CD4-positive, CD25-positive, alpha-beta regulatory T cell (primary cell): ENCODE measurements around the gene KCNC4. TPM values are rescaled to one million over a fixed set of nuclear protein-coding genes. Genes with fewer than 3 reads are reported as not detected.

Experiments
- ATAC-seq, 2 donors: fragments of 150-1000 bp; cut with Tn5 transposase; one replicate each; pipeline ENCODE4 v1.10.0; 2021; ENCODE audit warnings: low read depth in 2 of 2, moderate number of reproducible peaks in 2 of 2, moderate library complexity in 1 of 2
- DNase-seq, 3 donors: peaks; one replicate each; pipeline versions ENCODE4 v3.0.0 to v3.0.0-alpha.2; 2012 to 2022; ENCODE audit warnings: mixed read lengths in 1 of 3
- H3K27ac ChIP-seq: one replicate; pipeline ENCODE4 v1.7.0; 2013; ENCODE audit warnings: mild to moderate bottlenecking, low read length; ENCODE audit not compliant: insufficient read depth, poor library complexity, severe bottlenecking
- H3K27me3 ChIP-seq: one replicate; pipeline ENCODE4 v1.7.0; 2013; ENCODE audit warnings: low read length; ENCODE audit not compliant: control insufficient read depth, insufficient read depth
- H3K36me3 ChIP-seq: one replicate; pipeline ENCODE4 v1.7.0; 2013; ENCODE audit warnings: mild to moderate bottlenecking, low read length, moderate library complexity; ENCODE audit not compliant: control insufficient read depth, insufficient read depth
- H3K4me1 ChIP-seq: 2 replicates; pipeline ENCODE4 v1.7.0; 2013; ENCODE audit warnings: mild to moderate bottlenecking, low read length; ENCODE audit not compliant: insufficient read depth, control insufficient read depth, poor library complexity, severe bottlenecking
- H3K4me3 ChIP-seq: one replicate; pipeline ENCODE4 v1.7.0; 2013; ENCODE audit warnings: low read depth, mild to moderate bottlenecking, low read length, moderate library complexity
- H3K9me3 ChIP-seq, 2 experiments: 1 replicate in 1 of 2; 2 replicates in 1 of 2; pipeline ENCODE4 v1.7.0; 2013; ENCODE audit warnings: low read length in 2 of 2, mild to moderate bottlenecking in 1 of 2, moderate library complexity in 1 of 2; ENCODE audit not compliant: control insufficient read depth in 2 of 2
- H3K27ac Mint-ChIP-seq, 3 donors: one replicate each; pipeline ENCODE4 v1.8.0; 2020 to 2022; ENCODE audit warnings: mild to moderate bottlenecking in 3 of 3, mixed read lengths in 3 of 3, moderate library complexity in 2 of 3
- H3K27me3 Mint-ChIP-seq: one replicate; pipeline ENCODE4 v1.8.0; 2022; ENCODE audit warnings: mild to moderate bottlenecking, mixed read lengths
- H3K36me3 Mint-ChIP-seq: one replicate; pipeline ENCODE4 v1.8.0; 2020; ENCODE audit warnings: mixed read lengths
- H3K4me1 Mint-ChIP-seq, 4 donors: one replicate each; pipeline ENCODE4 v1.8.0; 2020 to 2022; ENCODE audit warnings: mixed read lengths in 4 of 4, mild to moderate bottlenecking in 1 of 4
- H3K4me3 Mint-ChIP-seq, 4 donors: one replicate each; pipeline ENCODE4 v1.8.0; 2020 to 2022; ENCODE audit warnings: mild to moderate bottlenecking in 4 of 4, mixed read lengths in 4 of 4, moderate library complexity in 3 of 4
- H3K9me3 Mint-ChIP-seq, 7 donors: one replicate each; pipeline ENCODE4 v1.8.0; 2020 to 2022; ENCODE audit warnings: mixed read lengths in 7 of 7, mild to moderate bottlenecking in 3 of 7, moderate library complexity in 2 of 7
- polyA plus RNA-seq, 4 donors: library from polyadenylated mRNA; unstranded; fragments of 300-500 nt; fragmentation: Illumina TruSeq; gene quantifications; one replicate each; pipeline ENCODE4 v1.2.3, GENCODE V29; 2021
- total RNA-seq: library from RNA; stranded (reverse); gene quantifications from one replicate; pipeline ENCODE4 v1.2.3, GENCODE V29; 2022

The KCNC4 gene
- total and polyA plus RNA-seq, 5 donors from 2014 or later = 0.68 to 16.4 (median 1.3) TPM

DNA sequence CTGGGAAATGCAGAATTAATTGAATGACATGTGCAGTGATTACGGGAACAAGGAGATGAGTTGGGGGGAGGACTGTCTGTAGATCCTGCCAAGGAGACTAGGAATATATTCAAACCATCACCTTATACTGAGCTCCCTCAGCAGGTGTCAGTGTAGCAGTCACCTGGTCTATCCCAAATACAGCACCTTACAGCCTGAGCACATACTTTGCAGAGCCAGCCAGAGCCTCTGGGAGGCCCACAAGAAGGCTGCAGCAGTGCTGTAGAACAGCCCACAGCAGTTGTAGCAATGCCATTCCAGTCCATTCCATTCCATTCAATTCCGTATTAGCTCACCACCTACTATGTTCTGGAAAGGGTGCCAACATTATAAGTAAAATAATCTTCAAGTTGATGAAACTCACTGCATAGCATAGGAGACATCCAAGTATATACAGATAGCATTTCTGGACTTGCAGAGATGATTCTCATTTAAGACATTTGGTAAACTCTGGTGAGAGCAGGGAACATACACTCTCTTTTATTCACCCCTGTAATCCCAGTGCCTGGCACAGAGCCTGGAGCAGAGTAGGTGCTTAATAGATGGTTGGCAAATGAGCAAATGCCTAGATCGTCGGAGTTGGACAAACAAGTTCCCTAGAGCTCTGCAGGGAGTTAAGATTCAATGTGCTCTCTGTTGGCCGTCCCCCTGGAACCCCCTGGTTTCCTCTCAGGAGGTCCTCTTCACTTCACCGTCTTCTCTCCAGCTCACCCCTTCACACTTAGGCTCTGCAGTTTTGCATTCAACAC is 44.7 kb downstream of the KCNC4 start:
- Histone ChIP-seq H3K36me3 (no peaks in the 10 kb centered on the region), H3K27me3 (no peaks in the 10 kb centered on the region), H3K27ac (no peak overlapping the region), H3K9me3 (no peaks in the 10 kb centered on the region), H3K4me3 (no peak overlapping the region), H3K4me1 (peaks cover 2% of the 10 kb centered on the region)
- no peaks in the 10 kb centered on the region for H3K27me3 Mint-ChIP-seq
- no peak for ATAC-seq
- peaks cover 0 to 2% (median 0%) of the 10 kb centered on the region in 7 donors for H3K9me3 Mint-ChIP-seq
- no peaks in the 10 kb centered on the region for H3K36me3 Mint-ChIP-seq
- no peak for DNase-seq
- no peak overlapping the region for H3K4me3 Mint-ChIP-seq
- H3K4me1 Mint-ChIP-seq = peaks cover 0 to 9% (median 4%) of the 10 kb centered on the region in 4 donors
- H3K27ac Mint-ChIP-seq = peak overlapping the region in 1 of 3 donors; percentile 56

- no peak overlapping the region for H3K4me3 ChIP-seq
- peaks cover 2% of the 10 kb centered on the region for H3K4me1 ChIP-seq
- Mint-ChIP-seq H3K27me3 (peaks cover 4% of the 10 kb centered on the region), H3K27ac (no peak overlapping the region), H3K4me1 (peaks cover 0 to 9% (median 4%) of the 10 kb centered on the region in 4 donors), H3K9me3 (no peaks in the 10 kb centered on the region), H3K36me3 (no peaks in the 10 kb centered on the region), H3K4me3 (no peak overlapping the region)
- DNase-seq (peak in 1 of 3 donors; percentile 42), ATAC-seq (no peak)
- H3K27ac ChIP-seq = no peak overlapping the region
- H3K27me3 ChIP-seq = no peaks in the 10 kb centered on the region
- no peaks in the 10 kb centered on the region for H3K9me3 ChIP-seq
- no peaks in the 10 kb centered on the region for H3K36me3 ChIP-seq
Measured at GRCh38 chr1:110255392-110255787, 45.3 kb downstream of the KCNC4 start.

- no peak overlapping the region for H3K27ac ChIP-seq
- no peak for ATAC-seq
- H3K36me3 ChIP-seq = no peaks in the 10 kb centered on the region
- no peaks in the 10 kb centered on the region for H3K27me3 ChIP-seq
- Mint-ChIP-seq H3K27me3 (peaks cover 18% of the 10 kb centered on the region), H3K4me3 (no peak overlapping the region), H3K27ac (no peak overlapping the region), H3K36me3 (no peaks in the 10 kb centered on the region), H3K9me3 (no peaks in the 10 kb centered on the region), H3K4me1 (peaks cover 0 to 9% (median 4%) of the 10 kb centered on the region in 4 donors)
- no peak overlapping the region for H3K4me3 ChIP-seq
- no peak for DNase-seq
- H3K9me3 ChIP-seq = no peaks in the 10 kb centered on the region
- H3K4me1 ChIP-seq = peaks cover 2% of the 10 kb centered on the region
Measured at GRCh38 chr1:110258734-110259133, 48.6 kb downstream of the KCNC4 start.

DNA sequence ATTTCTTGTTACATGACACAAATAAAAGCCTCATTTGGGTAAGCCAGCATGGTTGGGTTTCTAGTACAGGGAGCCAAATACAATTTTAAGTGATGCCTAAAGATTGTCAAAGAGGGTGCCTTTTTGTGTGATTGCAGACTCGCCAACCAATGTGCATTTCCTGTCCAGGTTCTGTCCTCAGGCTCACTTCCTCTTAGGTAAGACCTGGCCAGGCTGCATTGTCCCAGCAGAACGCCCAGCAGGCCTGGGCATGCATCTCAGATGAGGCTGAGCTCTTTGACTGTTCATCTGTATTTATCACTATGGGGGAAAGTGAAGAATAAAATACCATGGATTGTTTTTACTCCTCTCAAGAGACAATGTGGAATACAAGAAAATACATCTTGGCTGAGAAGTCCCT is 49.7 kb downstream of the KCNC4 start:
- no peak overlapping the region for H3K4me3 Mint-ChIP-seq
- H3K9me3 Mint-ChIP-seq = no peaks in the 10 kb centered on the region
- peaks cover 24% of the 10 kb centered on the region for H3K27me3 Mint-ChIP-seq

More for the DNA sequence above, 49.7 kb downstream of the KCNC4 start:
- H3K27ac Mint-ChIP-seq = no peak overlapping the region
- peaks cover 0 to 8% (median 3%) of the 10 kb centered on the region in 4 donors for H3K4me1 Mint-ChIP-seq
- Histone ChIP-seq H3K4me1 (peaks cover 2% of the 10 kb centered on the region), H3K27ac (no peak overlapping the region), H3K27me3 (no peaks in the 10 kb centered on the region), H3K9me3 (no peaks in the 10 kb centered on the region), H3K4me3 (no peak overlapping the region), H3K36me3 (no peaks in the 10 kb centered on the region)
- ATAC-seq (no peak), DNase-seq (no peak)
- no peaks in the 10 kb centered on the region for H3K36me3 Mint-ChIP-seq

Other genes starting within 250 kb of the KCNC4 start
- 27.8 TPM for gene AHCYL1, start 225.5 kb upstream of the KCNC4 start, total RNA-seq
- 10 to 100 TPM; 43.4 to 49.3 (median 46.1) TPM for gene AHCYL1, start 225.5 kb upstream of the KCNC4 start, polyA plus RNA-seq
- gene STRIP1, start 175.7 kb upstream of the KCNC4 start, total RNA-seq = 83.3 TPM
- 10 to 100 TPM; 22.5 to 32.3 (median 25.7) TPM for gene STRIP1, start 175.7 kb upstream of the KCNC4 start, polyA plus RNA-seq
- gene ALX3, start 139.6 kb upstream of the KCNC4 start, total RNA-seq = not detected
- gene ALX3, start 139.6 kb upstream of the KCNC4 start, polyA plus RNA-seq = not detected
- gene UBL4B, start 97.9 kb upstream of the KCNC4 start, total RNA-seq = not detected
- not detected for gene UBL4B, start 97.9 kb upstream of the KCNC4 start, polyA plus RNA-seq
- not detected for gene SLC6A17, start 59.8 kb upstream of the KCNC4 start, total RNA-seq
- not detected for gene SLC6A17, start 59.8 kb upstream of the KCNC4 start, polyA plus RNA-seq
- gene RBM15, start 129.1 kb downstream of the KCNC4 start, total RNA-seq = 53.3 TPM
- 10 to 100 TPM in 3 of 4 donors, 1 to 10 TPM in 1; 7.5 to 12.9 (median 11.6) TPM for gene RBM15, start 129.1 kb downstream of the KCNC4 start, polyA plus RNA-seq
- not detected for gene SLC16A4, start 180.7 kb downstream of the KCNC4 start, total RNA-seq
- under 1 TPM; 0.31 to 0.73 (median 0.65) TPM for gene SLC16A4, start 180.7 kb downstream of the KCNC4 start, polyA plus RNA-seq
- 79.3 TPM for gene LAMTOR5, start 197.4 kb downstream of the KCNC4 start, total RNA-seq
- 100 to 1,000 TPM; 289 to 409 (median 303) TPM for gene LAMTOR5, start 197.4 kb downstream of the KCNC4 start, polyA plus RNA-seq
- gene PROK1, start 240.8 kb downstream of the KCNC4 start, total RNA-seq = not detected
- gene PROK1, start 240.8 kb downstream of the KCNC4 start, polyA plus RNA-seq = not detected